AG20443 (cell line): ENCODE results near the gene TMA16.
"Not testable (repeated sequence)": the region's sequence is repeated elsewhere in the genome, so short reads cannot be mapped to it uniquely, and the experiment has no call there.

Experiments
- DNase-seq: peaks from one replicate; pipeline ENCODE4 v3.0.0; 2012; ENCODE audit warnings: low spot score, mixed read lengths

Gene TMA16

DNA sequence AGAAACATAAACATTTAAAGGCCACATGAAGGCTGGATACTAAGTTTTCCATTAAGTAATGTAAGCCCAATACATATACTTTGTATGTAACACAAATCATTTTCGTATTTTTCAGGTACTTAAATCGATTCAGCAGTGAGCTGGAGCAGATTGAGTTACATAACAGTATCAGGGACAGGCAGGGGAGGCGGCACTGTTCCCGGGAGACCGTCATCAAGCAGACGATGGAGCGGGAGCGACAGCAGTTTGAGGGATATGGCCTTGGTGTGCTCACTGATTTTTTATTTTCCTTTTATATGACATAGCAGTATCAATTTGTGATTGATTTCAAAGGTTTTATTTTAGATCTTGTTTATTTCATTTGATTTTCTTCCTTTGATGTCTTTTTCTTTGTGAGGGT, 20.7 kb downstream of the TMA16 start:
- no peak for DNase-seq

DNA sequence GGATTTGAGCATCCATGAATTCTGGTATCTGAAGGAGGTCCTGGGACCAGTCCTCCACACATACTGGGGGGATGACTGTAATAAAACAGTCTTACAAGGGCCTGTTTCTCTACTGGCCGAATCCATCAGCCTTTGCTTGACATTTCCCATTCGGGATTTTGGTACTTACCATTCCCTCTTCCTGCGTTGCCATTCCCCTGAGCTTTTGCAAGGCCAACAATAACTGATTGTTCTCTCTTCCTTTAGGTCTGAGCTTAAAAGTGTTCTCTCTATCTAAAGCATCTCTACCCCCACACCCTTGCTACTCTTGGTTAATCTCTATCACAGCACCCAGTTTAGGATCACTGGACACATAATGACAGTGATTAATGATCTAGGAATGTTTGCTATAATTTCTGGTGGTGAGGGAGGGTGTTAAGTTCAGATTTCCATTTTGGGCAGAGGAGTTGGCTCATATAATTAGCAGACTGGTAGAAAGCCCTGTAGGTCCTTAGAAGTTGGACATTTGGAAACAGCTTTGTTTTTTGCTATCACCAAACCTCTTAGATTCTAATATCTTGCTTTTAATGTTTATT, 29.4 kb downstream of the TMA16 start:
- no peak for DNase-seq

DNA sequence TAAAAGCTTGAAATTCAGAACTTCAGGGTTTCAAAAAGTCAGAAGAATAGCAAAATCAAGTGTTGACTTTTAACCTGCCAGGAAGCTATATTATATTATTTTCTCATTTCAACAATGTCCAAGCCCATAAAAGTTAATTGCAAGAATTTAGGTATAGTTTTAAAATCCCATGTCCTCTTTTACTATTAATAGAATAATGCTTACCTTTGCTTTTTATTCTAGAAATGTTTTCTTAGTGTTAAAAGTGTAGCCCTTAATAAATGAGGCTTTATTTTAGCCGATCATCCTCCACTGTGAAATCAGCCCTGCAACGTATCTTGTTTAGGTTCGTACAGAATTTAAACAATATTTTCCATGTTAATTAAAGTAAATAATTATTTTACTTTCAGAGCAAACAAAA, 31.5 kb downstream of the TMA16 start:
- DNase-seq: no peak

DNA sequence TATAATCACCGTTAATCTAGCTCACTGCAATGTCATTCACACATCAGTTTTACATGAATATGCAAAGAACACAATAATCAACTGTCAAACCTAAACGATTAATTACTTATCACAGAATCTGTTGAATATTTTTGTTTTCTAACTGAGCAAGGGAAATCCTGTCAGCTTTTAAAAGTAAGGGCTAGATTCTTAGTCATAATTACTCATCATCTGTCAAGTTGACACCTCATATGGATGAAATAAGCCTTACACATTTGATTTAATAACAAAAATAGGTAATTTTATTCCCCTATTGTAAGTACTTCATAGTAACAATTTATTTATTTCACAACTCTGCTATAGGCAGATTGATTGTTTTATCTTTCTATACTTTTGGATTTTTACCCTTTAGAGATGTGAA, 32.7 kb downstream of the TMA16 start:
- DNase-seq: no peak

DNA sequence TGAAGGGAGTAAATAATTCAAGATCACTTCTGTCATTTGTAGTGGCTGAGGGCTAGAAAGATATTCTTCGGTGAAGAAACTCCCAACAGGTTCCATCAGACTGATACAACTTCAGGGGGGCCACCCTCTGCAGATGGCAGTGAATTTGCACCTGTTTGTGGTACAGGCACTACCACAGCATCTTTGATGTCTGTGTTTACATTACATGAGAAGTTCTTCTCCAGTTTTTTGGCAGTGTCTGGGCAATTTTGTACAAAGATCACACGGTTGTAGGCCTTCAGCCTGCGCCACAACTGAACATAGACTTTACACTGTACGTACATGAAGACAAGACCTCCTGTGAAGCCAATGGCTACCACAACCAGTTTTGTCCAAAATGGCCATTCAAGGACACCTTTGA, 34.2 kb downstream of the TMA16 start:
- no peak for DNase-seq

DNA sequence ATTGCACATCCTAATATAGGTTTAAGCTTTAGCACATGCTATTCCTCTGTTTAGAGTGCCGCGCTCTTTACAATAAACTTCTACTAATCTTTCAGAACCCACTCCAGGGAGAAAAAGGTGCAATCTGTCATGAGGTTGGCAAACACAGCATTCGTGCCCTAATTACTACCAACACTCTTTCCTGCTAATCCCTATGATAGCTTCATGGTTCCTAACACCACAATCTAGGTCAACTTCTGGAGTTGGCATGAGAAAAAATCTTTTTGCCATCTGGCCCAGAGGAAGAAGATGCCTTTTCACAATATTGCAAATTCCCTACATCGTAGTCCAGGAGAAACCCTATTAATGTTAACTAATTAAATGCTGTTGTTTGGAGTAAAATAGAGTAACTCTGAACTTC, 39.6 kb downstream of the TMA16 start:
- no peak for DNase-seq

DNA sequence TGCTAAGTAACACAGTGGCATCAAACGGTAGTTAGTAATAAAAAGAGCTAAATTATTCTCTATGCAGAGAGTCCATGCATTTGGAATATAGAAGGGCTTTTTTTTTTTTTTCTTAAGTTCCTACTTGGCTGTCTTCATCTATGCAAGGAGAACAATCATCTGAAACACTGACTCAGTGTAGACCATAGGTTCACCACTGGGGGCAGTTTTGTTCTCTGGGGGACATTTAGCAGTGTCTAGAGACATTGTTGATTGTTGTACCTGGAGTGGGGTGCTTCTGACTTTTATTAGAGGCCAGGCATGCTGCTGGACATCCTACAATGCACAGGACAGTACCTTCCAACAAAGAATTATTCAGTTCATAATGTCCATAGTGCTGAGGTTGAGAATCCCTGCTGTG, 41.2 kb downstream of the TMA16 start:
- no peak for DNase-seq

DNA sequence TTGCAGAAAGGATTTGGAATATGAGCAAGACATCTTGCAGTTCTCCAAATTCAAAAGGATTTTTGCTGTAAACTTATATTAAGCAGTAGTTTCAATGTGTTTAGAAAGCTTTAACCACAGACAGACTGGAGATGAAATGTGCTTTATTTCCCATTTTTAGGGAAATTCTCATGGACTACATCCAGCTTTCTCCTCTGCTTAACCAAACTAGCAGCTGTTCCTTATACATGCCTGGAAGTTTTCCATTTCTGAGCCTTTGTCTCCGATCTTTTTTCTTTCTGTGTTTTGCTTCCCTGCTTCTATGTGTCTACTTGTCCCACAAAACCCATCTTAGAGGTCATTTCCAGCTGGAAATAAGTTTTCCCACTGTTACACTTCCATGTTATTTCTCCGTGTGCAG, 41.6 kb downstream of the TMA16 start:
- DNase-seq: no peak

DNA sequence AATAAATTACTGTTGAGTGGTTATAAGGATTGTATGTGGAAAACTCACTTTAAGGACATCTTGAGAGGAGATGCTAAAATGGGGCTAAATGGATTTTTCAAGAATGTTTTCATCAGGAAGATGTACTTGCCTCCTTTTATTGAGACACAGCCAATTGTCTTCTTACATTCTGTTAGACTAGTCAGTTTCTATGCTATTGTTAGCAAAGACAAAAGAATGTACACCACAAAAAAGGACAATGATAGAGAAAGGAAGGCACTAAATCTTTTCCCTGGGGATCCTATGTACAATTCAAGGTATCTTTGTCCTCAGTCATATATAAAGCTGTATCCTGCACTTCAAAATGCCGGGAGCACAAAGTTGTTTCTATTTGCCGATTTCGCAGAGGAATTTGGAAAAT, 42.6 kb downstream of the TMA16 start:
- DNase-seq: no peak

DNA sequence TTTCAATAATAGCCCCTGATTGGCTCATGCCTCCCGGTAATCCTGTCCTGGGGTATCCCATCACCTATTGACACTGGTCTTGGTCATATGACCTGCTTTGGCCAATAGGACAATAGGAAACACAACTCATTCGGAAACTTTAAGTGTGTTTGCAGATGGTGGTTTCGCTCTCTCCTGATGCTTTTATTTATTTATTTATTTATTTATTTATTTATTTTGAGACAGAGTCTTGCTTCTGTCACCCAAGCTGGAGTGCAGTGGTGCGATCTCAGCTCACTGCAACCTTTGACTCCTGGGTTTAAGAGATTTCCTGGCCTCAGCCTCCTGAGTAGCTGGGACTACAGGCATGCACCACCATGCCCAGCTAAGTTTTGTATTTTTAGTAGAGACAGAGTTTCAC, 44.3 kb downstream of the TMA16 start:
- not testable (repeated sequence) for DNase-seq

DNA sequence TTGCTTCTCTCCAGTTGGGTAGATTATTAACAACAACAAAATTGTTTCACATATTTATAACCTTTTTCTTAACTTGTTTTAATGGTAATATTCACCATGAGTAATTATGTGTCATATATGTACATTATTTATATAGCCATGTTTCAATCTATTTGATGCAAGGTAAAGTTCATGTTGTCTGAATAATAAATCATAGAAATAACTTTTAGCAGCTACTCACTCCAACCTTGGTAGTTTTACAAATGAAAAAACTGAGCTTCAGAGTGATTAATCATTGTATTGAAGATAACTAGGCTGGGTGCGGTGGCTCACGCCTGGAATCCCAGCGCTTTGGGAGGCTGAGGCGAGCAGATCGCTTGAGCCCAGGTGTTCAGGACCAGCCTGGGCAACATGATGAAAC, 46.0 kb downstream of the TMA16 start:
- DNase-seq: no peak

DNA sequence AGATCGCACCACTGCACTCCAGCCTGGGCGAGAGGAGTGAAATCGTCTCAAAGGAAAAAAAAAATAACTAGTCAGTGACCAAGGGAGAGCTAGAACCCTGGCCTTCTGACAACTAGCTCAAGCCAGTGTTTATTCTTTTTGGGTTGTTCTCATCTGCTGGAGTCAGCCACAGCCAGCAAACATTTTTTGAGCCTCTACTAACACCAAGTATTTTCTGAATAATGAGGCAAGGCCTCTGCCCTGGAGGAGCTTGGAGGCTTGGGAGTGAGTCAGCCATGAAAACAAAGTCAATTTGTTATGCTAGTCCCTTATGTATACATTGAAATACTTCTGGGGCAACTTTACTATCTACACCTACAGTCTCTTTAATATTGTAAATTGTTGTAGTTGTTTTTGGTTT, 46.5 kb downstream of the TMA16 start:
- peak; percentile 74 for DNase-seq

DNA sequence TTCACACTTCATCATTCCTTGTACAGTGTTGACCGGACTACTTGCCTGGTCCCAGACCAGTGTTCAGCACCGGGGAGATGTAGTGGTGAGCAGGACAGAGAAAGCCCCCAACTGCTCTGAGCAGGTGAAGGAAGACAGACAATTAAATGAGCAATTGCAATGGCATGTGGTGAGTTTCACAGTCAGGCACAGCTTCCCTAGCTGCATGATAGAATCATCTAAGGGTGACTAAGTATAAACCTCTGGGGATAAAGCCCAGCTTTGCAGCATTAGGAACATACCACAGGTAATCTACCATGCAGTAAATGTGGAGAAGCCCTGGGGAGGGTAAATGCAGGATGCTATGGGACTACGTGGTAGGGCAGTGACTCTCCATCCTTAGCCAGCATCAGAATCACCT, 47.8 kb downstream of the TMA16 start:
- DNase-seq: peak; percentile 20

DNA sequence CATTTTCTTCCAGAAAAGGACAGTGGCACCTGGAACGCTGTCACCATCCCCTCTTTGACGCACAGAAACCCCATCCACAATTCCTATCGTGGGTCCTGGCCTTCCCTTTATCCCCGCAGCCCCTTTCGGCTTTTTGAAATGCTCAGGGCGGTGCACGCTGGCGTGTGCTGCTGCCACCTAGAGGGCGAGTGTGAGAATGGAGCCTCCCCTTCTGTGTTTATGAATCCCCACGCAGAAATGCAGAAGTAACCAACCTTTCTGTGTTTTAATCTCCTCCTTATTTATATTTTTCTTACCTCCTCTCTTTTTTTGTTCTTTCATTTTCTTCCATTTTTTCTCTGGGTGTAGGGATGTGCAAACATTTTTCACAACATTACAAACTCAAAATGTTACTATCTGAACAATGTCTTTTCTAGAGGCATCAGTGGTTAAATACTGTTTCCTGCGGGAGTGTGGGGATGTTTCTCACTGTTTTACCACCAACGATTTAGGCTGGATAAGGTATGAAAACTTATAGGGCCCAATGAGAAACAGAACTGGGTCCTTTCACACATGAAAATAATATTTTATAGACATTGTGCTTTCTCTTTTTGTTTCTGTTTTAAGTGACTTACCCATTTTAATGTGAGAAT, 50.0 kb downstream of the TMA16 start:
- peak; percentile 84 for DNase-seq

DNA sequence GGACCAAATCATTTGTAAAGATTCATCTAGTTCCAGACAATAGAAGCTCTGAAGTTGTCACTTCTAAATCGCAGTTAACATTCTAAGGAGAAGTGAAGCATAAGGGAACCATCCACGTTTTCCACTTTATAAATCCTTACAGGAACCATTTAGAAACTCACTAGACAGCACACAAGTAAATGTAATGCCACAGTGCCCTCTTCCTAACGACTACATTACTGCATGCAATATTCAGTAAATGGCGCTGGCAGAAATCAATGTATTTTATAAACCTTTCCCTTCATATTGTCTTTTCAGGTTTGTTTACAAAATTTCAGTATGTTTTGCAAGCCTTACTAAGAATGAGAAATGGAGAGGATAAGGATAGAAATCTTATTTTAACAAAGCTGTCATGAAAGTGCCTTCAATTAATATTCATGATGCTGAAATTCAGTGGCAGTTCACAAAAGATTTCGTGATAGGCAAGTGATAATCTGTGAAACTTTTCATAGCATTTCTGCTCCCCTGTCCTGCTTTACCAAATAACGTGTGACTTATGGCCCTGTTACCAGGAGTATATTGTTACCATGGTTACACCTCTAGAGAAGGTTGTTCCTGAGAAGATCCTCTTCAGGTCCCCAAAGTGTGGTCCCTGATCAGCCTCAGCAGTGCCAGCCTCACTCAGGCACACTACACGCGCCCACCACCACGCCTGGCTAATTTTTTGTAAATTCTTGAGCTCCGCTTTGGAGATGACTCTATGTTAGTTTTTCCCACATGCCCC, 54.2 kb downstream of the TMA16 start:
- peak; percentile 50 for DNase-seq

DNA sequence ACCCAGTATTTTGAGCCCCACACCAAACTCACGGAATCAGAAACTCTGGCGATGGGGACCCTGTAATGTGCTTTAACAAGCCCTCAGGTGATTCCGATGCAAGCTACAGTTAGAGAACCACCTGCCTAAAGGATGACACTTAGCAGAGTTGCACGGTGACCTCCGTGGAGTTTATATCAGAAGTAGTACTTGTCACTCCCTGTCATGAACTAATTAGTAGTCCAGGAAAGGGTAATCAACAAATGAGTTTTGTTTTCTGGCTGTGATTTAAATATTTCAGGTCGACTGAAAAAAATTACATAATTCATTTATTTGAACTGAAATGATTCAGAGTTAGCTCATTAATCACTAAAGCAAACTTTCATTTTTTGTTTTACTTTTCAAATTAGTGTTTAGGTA, 56.4 kb downstream of the TMA16 start:
- no peak for DNase-seq

DNA sequence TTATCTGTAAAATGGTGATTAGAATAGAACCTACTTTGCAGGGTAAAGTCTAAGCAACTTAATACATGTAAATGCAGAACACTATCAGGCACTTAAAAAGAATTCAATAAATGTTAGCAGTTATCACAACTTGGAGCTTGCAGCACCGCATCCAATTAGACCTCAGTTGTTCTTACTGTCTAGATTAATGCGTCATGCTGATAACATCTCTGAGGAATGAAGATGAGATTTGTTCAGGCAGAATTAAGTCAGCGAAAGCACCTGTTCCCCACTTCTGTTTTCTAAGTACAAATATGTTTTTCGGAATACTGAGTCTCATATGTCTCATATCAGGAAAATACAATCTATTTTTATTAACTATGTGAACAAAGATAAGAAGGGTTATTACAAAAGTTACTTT, 58.7 kb downstream of the TMA16 start:
- DNase-seq: no peak

DNA sequence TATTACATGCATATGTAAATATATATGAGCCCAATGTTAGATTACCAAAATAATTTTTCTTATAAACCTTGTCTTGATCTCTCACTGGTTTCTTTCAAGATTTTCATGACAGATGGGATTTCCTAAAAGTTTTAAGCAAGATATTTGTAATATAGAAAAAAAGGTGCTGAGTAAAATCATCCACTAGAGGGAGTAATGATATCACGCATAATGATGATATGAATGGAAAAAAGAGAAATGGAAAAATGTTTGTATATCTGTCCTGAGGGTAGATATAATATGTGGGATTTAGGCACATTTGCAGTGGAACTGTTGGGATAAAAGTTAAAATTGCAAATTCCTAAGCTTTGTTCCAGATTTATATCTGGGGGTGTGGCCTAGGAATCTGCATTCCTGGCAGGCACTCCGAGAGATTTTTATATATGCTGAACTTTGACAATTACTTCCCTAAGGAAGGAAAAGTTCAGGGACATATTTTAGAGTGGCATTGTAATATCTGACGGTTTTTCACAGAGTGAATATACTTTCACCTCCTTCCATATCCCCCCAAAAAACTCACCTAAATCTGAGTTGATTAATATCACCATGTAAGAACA, 60.5 kb downstream of the TMA16 start:
- peak; percentile 38 for DNase-seq

DNA sequence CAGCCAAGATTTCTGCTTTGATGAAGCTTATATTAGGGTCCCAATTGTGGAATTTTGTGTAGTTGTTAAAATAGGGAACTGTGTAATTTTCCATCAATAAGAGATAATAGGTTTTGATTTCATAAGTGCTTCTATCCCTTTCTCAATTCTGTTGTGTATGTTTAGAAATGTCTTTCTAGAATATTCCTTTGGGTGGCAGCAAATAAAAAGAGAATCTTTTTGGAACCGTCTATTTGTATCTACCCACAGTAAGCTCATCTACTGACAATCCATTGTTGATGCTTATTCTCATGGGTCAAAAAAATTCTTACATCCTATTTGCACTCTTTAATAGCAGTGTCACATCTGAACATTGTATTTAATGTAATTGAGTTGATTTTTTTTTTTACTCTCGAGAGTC, 61.7 kb downstream of the TMA16 start:
- no peak for DNase-seq

DNA sequence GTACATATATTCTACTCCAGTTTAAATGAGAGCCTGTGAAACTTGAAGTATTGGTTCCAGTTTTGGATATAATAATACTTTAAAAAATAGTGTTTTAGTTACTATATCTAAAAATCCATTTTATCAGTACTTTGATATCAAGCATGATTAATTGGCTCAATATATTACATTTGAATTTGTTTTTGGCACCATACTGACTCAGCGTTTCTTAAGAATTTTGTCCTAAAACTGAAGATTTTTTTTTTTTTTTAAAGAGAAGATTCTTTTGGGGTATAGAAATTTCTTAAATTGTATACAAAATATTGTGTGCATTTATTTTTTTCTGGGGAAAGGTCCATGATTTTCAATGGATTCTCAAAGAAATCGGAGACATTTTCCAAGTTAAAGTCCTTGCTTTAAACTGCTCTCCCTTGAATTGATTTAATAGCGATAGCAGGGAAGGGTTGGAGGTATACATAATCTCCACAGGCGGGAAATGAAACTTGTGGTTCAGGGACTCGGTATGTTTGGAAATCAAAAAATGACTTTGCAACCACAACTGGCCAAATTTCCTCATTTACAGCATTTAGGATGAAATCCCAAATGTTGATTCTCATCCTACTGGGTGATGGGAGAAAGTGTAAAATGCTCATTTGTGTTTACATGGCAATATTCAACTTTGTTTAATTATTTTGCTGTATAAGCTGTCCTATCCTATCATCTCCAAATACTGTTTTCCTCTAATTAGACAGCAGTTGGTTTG, 62.3 kb downstream of the TMA16 start:
- no peak for DNase-seq

DNA sequence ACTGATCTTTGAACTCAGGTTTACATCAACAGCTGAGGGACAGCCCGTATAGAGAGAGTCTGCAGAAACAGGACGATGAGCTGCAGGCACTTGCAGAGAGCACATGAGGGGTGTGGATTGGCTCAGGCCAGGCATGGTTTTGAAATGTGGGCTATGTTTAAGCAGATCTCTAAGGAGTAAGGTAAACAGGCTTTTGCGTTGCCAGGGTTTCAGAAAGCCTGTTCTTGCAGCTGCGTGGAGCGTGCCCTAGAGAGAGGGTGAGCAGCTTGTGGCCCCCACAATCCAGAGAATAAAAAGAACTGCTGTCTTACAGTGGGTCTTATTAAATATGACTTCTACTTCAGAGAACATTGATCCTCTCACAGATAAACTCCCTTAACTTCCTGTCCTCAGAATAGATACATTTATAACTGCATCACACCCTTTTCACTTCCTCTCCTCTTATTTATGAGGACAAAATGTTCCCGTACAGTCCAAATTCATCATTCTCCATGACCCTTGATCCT, 64.1 kb downstream of the TMA16 start:
- no peak for DNase-seq

DNA sequence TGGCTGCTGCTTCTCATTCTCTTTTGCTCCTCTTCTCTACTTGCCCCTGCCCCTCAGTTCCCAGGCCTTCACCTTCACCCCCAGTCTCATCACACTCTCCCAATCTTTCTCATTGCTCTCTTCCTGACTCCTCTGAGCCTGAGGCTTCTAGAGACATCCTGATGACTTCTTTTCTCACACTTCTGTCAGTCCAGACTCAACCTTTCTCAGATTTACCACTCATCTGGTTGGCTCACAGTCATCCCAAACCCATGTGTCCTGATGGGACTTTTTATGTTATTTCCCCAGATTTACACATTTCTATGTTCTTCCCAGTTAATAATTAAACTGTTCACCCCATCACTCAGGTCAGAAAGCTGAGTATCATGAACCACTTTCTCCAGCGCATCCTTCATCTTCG, 68.0 kb downstream of the TMA16 start:
- DNase-seq: no peak
